ENCODE measurements around the gene ASXL1.
"Not testable (repeated sequence)": the region's sequence is repeated elsewhere in the genome, so short reads cannot be mapped to it uniquely, and the experiment has no call there.

Gene ASXL1

GRCh38 chr20:32363492-32363891 is 5.4 kb downstream of the ASXL1 start:
- DNase-seq (ENCODE audit: low spot score): no peak

- DNase-seq (ENCODE audit: low spot score): no peak
Observed at GRCh38 chr20:32364554-32365208, 6.5 kb downstream of the ASXL1 start.

GRCh38 chr20:32365564-32365963 is 7.4 kb downstream of the ASXL1 start:
- no peak for DNase-seq (ENCODE audit: low spot score)

GRCh38 chr20:32366380-32366779 is 8.2 kb downstream of the ASXL1 start:
- DNase-seq (ENCODE audit: low spot score): no peak

GRCh38 chr20:32368323-32368722 is 10.2 kb downstream of the ASXL1 start:
- DNase-seq (ENCODE audit: low spot score): no peak

- no peak for DNase-seq (ENCODE audit: low spot score)
Observed at GRCh38 chr20:32368925-32369324, 10.8 kb downstream of the ASXL1 start.

GRCh38 chr20:32370897-32371296 is 12.8 kb downstream of the ASXL1 start:
- no peak for DNase-seq (ENCODE audit: low spot score)

- DNase-seq (ENCODE audit: low spot score): no peak
Observed at GRCh38 chr20:32378461-32378860, 20.3 kb downstream of the ASXL1 start.

GRCh38 chr20:32380037-32380436 is 21.9 kb downstream of the ASXL1 start:
- DNase-seq (ENCODE audit: low spot score): not testable (repeated sequence)

- DNase-seq (ENCODE audit: low spot score): no peak
Observed at GRCh38 chr20:32380745-32381144, 22.6 kb downstream of the ASXL1 start.

GRCh38 chr20:32382102-32382950 is 24.2 kb downstream of the ASXL1 start:
- no peak for DNase-seq (ENCODE audit: low spot score)

- DNase-seq (ENCODE audit: low spot score): not testable (repeated sequence)
Observed at GRCh38 chr20:32383441-32383840, 25.3 kb downstream of the ASXL1 start.

- DNase-seq (ENCODE audit: low spot score): no peak
Observed at GRCh38 chr20:32385541-32385940, 27.4 kb downstream of the ASXL1 start.

- no peak for DNase-seq (ENCODE audit: low spot score)
Observed at GRCh38 chr20:32386091-32386490, 28.0 kb downstream of the ASXL1 start.

GRCh38 chr20:32387252-32387651 is 29.1 kb downstream of the ASXL1 start:
- no peak for DNase-seq (ENCODE audit: low spot score)

- DNase-seq (ENCODE audit: low spot score): no peak
Observed at GRCh38 chr20:32391003-32391402, 32.9 kb downstream of the ASXL1 start.

GRCh38 chr20:32395066-32395465 is 36.9 kb downstream of the ASXL1 start:
- no peak for DNase-seq (ENCODE audit: low spot score)

- DNase-seq (ENCODE audit: low spot score): no peak
Observed at GRCh38 chr20:32396646-32397160, 38.6 kb downstream of the ASXL1 start.

- no peak for DNase-seq (ENCODE audit: low spot score)
Observed at GRCh38 chr20:32397567-32398084, 39.5 kb downstream of the ASXL1 start.

- no peak for DNase-seq (ENCODE audit: low spot score)
Observed at GRCh38 chr20:32400476-32400875, 42.3 kb downstream of the ASXL1 start.

GRCh38 chr20:32404017-32404416 is 45.9 kb downstream of the ASXL1 start:
- DNase-seq (ENCODE audit: low spot score): no peak

- no peak for DNase-seq (ENCODE audit: low spot score)
Observed at GRCh38 chr20:32406701-32407100, 48.6 kb downstream of the ASXL1 start.

GRCh38 chr20:32407131-32407750 is 49.1 kb downstream of the ASXL1 start:
- DNase-seq (ENCODE audit: low spot score): not testable (repeated sequence)

Measured in AG08396 (cell line).